ENCODE results near the gene KIAA2012.
"Not testable (repeated sequence)": the region's sequence is repeated elsewhere in the genome, so short reads cannot be mapped to it uniquely, and the experiment has no call there.

KIAA2012 gene

DNA sequence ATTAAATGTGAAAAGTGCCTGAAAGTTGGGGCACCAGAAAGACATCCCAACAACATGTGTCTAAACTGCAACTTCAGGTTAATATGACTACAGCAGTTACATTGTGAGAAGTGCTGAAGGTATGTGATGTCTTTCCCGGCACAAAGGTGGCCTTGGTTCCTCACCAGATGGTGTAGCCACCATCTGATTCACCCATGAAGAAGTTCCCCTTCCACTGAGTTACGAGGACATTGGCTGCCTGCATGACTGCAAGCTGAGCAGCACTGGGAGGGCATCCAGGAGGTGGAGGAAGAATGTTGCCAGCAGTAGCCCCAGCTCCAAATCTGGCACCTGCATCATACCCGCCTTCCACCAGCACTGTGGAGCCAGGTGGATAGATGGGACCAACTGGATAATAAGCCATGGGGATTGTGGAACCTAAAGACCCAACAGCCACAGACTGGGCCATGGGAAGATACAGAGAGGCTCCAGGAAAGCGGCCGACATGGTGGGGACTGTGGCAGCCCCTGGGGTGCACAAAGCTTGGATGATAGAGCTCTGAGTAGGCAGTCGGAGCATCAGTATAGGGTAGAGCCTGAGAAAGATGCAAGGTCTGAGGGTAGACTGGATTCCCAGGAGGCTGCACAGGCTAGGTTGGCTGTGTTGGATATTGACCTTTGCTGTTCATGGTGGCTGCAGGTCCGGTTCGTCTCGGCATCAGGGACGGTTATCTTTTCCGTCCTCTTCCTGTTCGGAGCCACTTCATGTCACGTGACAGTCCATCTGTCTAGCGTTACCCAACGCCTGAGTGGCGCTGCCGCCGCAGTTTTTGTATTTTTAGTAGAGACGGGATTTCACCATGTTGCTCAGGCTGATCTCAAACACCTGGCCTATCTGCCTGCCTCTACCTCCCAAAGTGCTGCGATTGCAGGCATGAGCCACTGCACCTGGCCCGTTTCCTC lies 128.4 kb downstream of the KIAA2012 start:
- no peak for DNase-seq (ENCODE audit: low read depth)

DNA sequence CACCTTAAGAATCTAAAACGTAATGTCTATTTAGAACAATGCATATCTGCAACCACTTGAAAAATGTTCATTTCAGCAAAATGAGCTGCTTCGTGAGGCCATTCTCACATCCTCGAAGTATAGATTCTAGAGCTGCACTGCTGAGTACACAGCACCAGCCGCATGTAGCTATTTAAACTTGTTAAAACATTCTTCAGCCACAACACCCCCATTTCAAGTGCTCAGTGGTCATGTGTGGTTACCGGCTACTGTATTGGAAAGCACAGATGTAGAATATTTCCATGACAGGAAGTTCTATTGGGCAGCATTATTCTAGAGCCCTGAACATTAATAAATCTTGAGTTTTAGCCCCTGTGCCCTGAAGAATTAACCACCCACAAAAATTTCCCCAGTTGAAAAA lies 130.3 kb downstream of the KIAA2012 start:
- no peak for DNase-seq (ENCODE audit: low read depth)

DNA sequence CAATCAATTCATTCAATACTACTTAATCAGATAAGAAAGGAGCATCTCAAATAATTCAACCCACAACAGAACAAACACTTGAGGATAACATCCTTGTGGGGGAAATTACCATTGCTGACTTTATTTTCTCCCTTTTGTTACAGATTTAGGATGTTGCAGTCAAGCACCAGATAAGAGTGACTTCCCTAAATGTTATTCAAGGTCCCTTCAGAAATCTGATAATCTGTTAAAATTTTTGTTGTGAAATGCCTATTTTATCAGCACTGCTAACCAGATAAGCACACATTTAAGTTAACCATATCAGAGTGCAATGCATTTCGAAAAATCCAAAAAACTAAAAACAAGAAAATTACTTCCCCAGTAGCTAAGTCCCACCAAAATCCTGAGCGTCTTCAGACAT lies 131.8 kb downstream of the KIAA2012 start:
- no peak for DNase-seq (ENCODE audit: low read depth)

DNA sequence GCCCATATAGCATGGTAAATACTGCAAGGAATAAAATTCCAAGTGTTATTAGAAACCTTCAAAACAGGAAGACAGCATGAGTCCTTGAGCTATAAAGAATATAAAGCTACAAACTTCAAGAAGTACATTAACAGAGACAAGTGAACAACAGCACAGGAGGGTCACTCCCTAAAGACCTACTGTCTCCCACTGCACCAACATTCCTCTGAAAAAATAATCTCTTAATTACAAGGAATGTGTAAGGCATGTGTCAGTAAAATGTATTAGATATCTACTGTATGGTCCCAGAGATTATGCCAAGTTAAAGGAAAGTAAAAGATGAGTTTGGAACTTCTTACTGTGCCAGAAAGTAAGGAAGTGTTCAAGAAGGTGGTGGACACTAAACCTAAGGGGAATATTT lies 135.5 kb downstream of the KIAA2012 start:
- no peak for DNase-seq (ENCODE audit: low read depth)

DNA sequence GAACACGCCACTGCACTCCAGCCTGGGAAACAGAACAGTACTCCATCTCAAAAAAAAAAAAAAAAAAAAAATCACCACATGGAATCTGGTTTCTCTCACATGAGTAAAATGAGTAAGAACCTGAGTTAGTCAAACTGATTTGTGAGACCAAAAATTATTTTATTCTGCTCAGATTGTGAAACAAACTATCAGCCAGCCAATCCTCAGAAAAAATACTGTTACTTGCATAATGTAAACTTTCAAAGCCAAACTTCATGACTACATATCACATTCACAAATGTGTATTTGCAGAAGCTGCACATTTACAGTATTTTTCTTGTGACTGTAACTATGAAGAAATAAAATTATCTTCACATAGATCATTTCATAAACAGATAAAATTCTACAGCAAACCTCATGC lies 142.1 kb downstream of the KIAA2012 start:
- DNase-seq (ENCODE audit: low read depth): no peak

DNA sequence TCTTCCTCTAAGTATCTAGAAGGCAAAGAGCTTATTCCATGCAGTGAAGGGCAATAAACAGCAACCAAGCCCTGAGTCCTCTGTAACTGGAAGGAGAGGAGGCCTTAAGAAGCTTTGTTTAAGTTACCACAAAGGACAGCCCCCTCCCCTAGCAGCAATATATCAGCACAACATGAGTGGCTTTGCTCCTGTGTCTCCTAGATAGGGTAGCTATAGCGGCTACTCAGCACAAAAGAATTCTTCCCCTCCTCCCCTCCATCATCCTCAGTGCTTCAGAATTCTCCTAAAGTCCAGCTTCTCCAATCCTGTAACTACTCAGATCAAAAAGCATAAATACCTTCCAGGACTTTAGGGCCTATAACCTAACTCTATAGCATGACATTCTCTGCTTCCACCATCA lies 148.8 kb downstream of the KIAA2012 start:
- DNase-seq (ENCODE audit: low read depth): no peak

DNA sequence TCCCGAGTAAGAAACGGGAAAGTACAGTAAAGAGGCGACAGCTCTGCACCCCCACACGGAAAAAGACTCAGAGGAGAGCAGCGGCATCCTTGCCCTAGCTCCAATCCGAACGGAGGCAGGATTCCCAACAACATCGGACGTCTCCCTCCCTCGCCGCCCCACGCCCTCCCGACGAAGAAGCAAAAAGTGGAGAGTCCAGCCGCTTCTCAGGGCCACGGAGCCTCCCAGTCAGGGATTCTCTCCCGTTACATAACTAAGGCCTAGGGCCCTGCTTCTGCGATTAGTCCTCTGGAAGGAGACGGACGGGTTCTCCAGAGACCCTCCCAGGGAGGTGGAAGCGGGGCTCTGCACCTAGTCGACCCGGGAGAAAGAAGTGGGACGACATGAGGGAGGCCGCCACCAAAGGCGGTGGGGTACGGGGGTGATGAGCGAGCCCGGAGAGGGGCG lies 164.8 kb downstream of the KIAA2012 start:
- peak; percentile 0 for DNase-seq (ENCODE audit: low read depth)

DNA sequence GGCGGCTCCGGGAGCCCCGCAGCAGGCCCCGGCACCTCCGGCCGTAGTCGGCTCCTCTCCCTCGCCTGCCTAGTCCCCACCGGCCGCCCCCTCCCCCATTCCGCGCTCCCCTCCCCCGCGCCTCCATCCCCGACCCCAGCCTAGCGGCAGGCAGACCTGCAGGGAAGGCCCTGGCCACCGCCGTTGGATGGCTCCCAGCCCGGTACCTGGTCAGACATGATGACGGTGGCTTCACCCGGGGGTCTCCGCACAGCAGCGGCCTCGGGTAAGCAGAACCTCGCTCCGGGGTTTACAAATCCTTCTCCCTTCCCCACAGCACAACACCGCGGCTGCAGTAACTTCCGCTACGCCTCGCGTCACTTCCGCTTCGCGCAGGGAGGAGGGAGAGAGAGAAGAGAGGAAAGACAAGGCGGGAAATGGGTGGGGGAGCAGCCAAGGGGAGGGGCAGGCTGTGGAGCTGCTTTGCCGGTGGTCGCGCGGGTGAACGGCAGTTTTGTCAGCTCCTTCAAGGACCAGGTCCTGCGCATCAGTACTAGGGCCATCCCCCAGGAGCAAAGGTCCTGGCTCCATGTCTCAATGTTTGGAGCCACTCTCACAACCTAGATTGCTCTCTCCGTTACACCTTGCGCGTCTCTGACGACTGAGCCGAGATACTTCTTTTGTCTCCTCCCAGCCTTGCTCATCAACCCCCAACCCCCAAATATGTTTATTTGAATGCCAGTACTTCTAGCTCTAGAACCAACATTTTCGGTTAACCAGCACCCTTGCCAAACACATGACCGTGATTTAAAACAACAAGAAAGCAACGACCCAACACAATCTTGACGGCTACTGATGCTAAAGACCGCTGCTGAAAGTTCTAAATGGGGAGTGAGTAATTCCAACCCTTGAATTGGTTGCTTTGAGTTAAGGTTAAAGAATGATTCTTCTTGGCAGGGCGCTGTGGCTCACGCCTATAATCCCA lies 165.5 kb downstream of the KIAA2012 start, which contains the start of gene SUMO1:
Gene SUMO1 (minus strand): TSS at position 364 of the 964 bp plus-strand sequence. CDS start 146 bp downstream, at position 218.
- peak; percentile 89 for DNase-seq (ENCODE audit: low read depth)

DNA sequence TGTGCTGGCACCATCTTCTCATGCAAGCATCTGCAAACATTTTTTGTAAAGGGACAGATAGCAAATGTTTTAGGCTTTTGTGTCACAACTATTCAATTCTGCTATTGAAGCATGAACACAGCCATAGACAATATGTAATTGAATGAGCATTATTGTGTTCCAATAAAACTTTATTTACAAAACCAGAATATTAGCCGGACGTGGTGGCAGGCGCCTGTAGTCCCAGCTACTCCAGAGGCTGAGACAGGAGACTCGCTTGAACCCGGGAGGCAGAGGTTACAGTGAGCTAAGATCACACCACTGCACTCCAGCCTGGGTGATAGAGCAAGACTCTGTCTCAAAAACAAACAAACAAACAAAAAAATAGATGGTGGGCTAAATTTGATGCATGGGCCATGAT lies 174.7 kb downstream of the KIAA2012 start:
- DNase-seq (ENCODE audit: low read depth): not testable (repeated sequence)

DNA sequence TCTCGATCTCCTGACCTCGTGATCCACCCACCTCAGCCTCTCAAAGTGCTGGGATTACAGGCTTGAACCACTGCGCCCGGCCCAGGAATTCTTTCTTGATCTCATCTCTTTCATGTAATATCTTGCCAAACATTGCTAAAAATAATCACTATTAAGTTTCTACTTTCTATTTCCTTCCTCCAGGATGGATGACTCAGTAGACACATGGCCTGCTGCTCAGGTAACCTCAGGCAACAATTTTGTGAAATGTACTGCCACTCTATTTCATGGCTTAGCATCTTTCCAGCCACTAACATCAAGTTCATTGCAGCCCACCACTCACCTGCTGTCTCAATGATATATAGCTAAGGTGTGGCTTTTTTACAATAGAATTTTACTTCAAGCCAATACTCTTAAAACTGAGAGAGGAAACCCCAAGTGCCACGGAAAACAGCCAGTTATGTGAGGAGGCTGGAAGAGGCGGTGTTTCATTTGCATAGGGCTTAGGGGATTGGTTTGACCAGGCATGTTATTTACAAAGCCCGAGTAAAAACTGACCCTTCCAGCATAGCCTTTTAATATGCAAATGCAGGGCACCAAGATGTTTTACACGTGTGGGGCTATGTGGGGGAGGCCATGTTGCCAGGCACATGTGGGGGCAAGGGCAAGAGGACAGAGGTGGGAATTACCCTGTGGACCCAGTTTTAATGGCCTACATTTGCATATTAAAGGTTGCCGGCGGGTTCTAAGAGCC lies 176.6 kb downstream of the KIAA2012 start:
- no peak for DNase-seq (ENCODE audit: low read depth)

DNA sequence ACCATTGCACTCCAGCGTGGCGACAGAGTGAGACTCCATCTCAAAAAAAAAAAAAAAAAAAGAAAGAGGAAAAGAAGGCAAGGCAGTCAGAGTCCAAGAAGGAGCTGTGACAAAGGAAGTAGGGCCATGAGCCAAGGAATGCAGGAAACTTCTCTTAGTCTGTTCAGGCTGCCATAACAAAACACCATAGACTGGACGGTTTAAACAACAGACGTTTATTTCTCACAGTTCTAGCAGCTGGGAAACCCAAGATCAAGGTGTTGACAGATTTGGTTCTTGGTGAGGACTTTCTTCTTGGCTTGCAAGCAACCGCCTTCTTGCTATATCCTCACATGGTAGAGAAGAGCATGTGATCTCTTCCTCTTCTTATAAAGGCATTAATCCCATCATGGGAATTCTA lies 178.4 kb downstream of the KIAA2012 start:
- no peak for DNase-seq (ENCODE audit: low read depth)
